HEK293 (cell line): Measurements from ENCODE around the gene ADAM17.
"Not testable (repeated sequence)": the region's sequence is repeated elsewhere in the genome, so short reads cannot be mapped to it uniquely, and the experiment has no call there.

ENCODE experiments used
- CTCF ChIA-PET: fragments of 350-600 bp; formaldehyde crosslinking; extraction: SDS; loops from one replicate; lab custom pipeline; 2021; ENCODE audit warnings: antibody characterized with exemption; lab: Yijun Ruan, JAX
- POLR2A ChIA-PET: fragments of 300-600 bp; formaldehyde crosslinking; extraction: SDS; loops from one replicate; lab custom pipeline; 2020; ENCODE audit warnings: antibody characterized with exemption, inconsistent platforms; lab: Yijun Ruan, JAX
- H3K27ac ChIP-seq: fragments of 200-500 bp; sonication (Bioruptor generic); 2 replicates; pipeline ENCODE4 v1.5.1; 2014; ENCODE audit warnings: low read depth, low read length, control low read depth, inconsistent platforms; ENCODE audit errors: extremely low read depth
- H3K36me3 ChIP-seq, 2 experiments: fragments of 200-500 bp in 1 of 2; sonication (Bioruptor generic) in 1 of 2; 1 replicate in 1 of 2; 2 replicates in 1 of 2; pipeline ENCODE4 v1.5.1; 2014 to 2017; ENCODE audit warnings: inconsistent platforms in 2 of 2, low read length in 2 of 2; ENCODE audit not compliant: control insufficient read depth in 2 of 2, insufficient read depth in 1 of 2
- H3K4me1 ChIP-seq: fragments of 200-500 bp; sonication (Bioruptor generic); 2 replicates; pipeline ENCODE4 v1.5.1; 2014; ENCODE audit warnings: mild to moderate bottlenecking, low read length, inconsistent platforms; ENCODE audit not compliant: control insufficient read depth, insufficient read depth
- H3K4me3 ChIP-seq: 2 replicates; pipeline ENCODE4 v1.5.1; 2011; ENCODE audit warnings: low read depth, mild to moderate bottlenecking, control low read depth, low read length, moderate library complexity
- H3K9me3 ChIP-seq: fragments of 200-500 bp; sonication (Bioruptor generic); 2 replicates; pipeline ENCODE4 v1.5.1; 2014; ENCODE audit warnings: low read depth, low read length, inconsistent platforms; ENCODE audit not compliant: control insufficient read depth, insufficient read depth
- GLIS1 ChIP-seq: fragments of 450-650 bp; formaldehyde crosslinking; IDR thresholded peaks from 2 replicates; pipeline ENCODE4 v1.5.1; 2016; ENCODE audit warnings: missing biosample characterization, missing genetic modification characterization
- MEIS1 ChIP-seq: sonication (generic); formaldehyde crosslinking; IDR thresholded peaks from 2 replicates; pipeline ENCODE4 v1.8.1; 2022; ENCODE audit warnings: missing genetic modification reagents, mild to moderate bottlenecking, borderline replicate concordance
- OSR2 ChIP-seq: fragments of 450-650 bp; formaldehyde crosslinking; IDR thresholded peaks from 2 replicates; pipeline ENCODE4 v1.5.1; 2016; ENCODE audit warnings: missing biosample characterization, missing genetic modification characterization
- SCRT2 ChIP-seq: fragments of 450-650 bp; formaldehyde crosslinking; IDR thresholded peaks from 2 replicates; pipeline ENCODE4 v1.5.1; 2016; ENCODE audit warnings: missing biosample characterization, missing genetic modification characterization
- YY1 ChIP-seq: fragments of 450-650 bp; formaldehyde crosslinking; IDR thresholded peaks from 2 replicates; pipeline ENCODE4 v1.5.1; 2018; ENCODE audit warnings: missing biosample characterization, missing genetic modification characterization
- ZFHX2 ChIP-seq: fragments of 450-650 bp; formaldehyde crosslinking; conservative IDR thresholded peaks from 2 replicates; pipeline ENCODE4 v1.5.1; 2016; ENCODE audit warnings: missing biosample characterization, missing genetic modification characterization
- ZNF16 ChIP-seq: fragments of 450-650 bp; formaldehyde crosslinking; IDR thresholded peaks from 2 replicates; pipeline ENCODE4 v1.5.1; 2016; ENCODE audit warnings: low read depth, missing biosample characterization, missing genetic modification characterization
- ZNF24 ChIP-seq: fragments of 450-650 bp; formaldehyde crosslinking; IDR thresholded peaks from 2 replicates; pipeline ENCODE4 v1.5.1; 2016; ENCODE audit warnings: missing biosample characterization, missing genetic modification characterization
- ZNF266 ChIP-seq: fragments of 450-650 bp; formaldehyde crosslinking; IDR thresholded peaks from 2 replicates; pipeline ENCODE4 v1.5.1; 2016; ENCODE audit warnings: missing biosample characterization, missing genetic modification characterization, low read depth
- ZNF37A ChIP-seq: fragments of 450-650 bp; IDR thresholded peaks from 2 replicates; pipeline ENCODE4 v1.5.1; 2018; ENCODE audit warnings: missing biosample characterization, missing genetic modification characterization
- ZNF433 ChIP-seq: fragments of 450-650 bp; formaldehyde crosslinking; IDR thresholded peaks from 2 replicates; pipeline ENCODE4 v1.5.1; 2016; ENCODE audit warnings: missing biosample characterization, missing genetic modification characterization, low read depth
- ZNF48 ChIP-seq: fragments of 450-650 bp; formaldehyde crosslinking; IDR thresholded peaks from 2 replicates; pipeline ENCODE4 v1.5.1; 2016; ENCODE audit warnings: missing biosample characterization, missing genetic modification characterization
- ZNF610 ChIP-seq: fragments of 450-650 bp; formaldehyde crosslinking; IDR thresholded peaks from 2 replicates; pipeline ENCODE4 v1.5.1; 2016; ENCODE audit warnings: missing biosample characterization, missing genetic modification characterization, borderline replicate concordance
- ZNF664 ChIP-seq: fragments of 450-650 bp; formaldehyde crosslinking; IDR thresholded peaks from 2 replicates; pipeline ENCODE4 v1.5.1; 2016; ENCODE audit warnings: missing biosample characterization, missing genetic modification characterization
- ZNF670 ChIP-seq: fragments of 450-650 bp; formaldehyde crosslinking; IDR thresholded peaks from 2 replicates; pipeline ENCODE4 v1.5.1; 2016; ENCODE audit warnings: missing biosample characterization, missing genetic modification characterization, low read depth
- TF ChIP-seq, protein P1 (sequence below): fragments of 450-650 bp; formaldehyde crosslinking; IDR thresholded peaks from 2 replicates; pipeline ENCODE4 v1.5.1; 2016; ENCODE audit warnings: missing biosample characterization, missing genetic modification characterization
- TF ChIP-seq, protein P2 (sequence below): fragments of 450-650 bp; formaldehyde crosslinking; conservative IDR thresholded peaks from 2 replicates; pipeline ENCODE4 v1.5.1; 2016; ENCODE audit warnings: low read depth, missing biosample characterization, missing genetic modification characterization
- TF ChIP-seq, protein P3 (sequence below): fragments of 450-650 bp; formaldehyde crosslinking; IDR thresholded peaks from 2 replicates; pipeline ENCODE4 v1.5.1; 2016; ENCODE audit warnings: missing biosample characterization, missing genetic modification characterization

ADAM17 gene

DNA sequence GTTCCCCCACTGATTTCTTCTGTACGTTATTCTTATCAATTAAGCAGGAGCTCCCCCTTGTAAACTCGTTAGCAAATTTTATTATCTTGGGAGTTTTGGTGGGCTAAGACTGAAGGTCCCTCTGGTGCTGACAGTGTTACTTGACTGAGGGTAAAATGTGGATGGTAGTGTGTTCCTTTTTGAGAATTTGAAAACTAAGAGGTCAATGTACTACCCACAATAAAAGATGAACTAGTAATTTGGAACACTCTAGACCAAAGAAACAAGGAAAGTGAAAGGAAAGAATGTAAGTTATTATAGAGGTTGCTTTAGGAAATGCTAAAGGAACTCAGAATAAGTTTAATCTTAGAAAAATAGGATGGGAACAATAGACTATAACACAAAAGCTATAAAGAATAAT is 40.1 kb upstream of the ADAM17 start:
- H3K4me3 ChIP-seq, result no peak overlapping the region
- no peak for TF ChIP-seq ZNF664 (tag by site-specific recombination)
- TF ChIP-seq ZNF433 (tag by site-specific recombination), result no peak
- TF ChIP-seq MEIS1 (CRISPR knock-in tag), result no peak
- no peak for TF ChIP-seq ZNF48 (tag by site-specific recombination)
- no peak for TF ChIP-seq ZFHX2 (tag by site-specific recombination)
- no peak for TF ChIP-seq ZNF24 (tag by site-specific recombination)
- TF ChIP-seq, protein P1, sequence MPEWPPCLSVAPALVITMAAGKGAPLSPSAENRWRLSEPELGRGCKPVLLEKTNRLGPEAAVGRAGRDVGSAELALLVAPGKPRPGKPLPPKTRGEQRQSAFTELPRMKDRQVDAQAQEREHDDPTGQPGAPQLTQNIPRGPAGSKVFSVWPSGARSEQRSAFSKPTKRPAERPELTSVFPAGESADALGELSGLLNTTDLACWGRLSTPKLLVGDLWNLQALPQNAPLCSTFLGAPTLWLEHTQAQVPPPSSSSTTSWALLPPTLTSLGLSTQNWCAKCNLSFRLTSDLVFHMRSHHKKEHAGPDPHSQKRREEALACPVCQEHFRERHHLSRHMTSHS, result no peak
- TF ChIP-seq ZNF670 (tag by site-specific recombination), result no peak
- TF ChIP-seq ZNF610 (tag by site-specific recombination), result no peak
- TF ChIP-seq SCRT2 (tag by site-specific recombination), result no peak
- no peak for TF ChIP-seq ZNF16 (tag by site-specific recombination)
- no peak for TF ChIP-seq GLIS1
- TF ChIP-seq ZNF266, result no peak
- peaks cover 5% of the 10 kb centered on the region; the same call in 1 of the 2 replicates for H3K4me1 ChIP-seq
- POLR2A ChIA-PET, result interaction anchor here (0.6 kb wide), 1 partner anchor 119 kb away, joined by 5 read pairs; no protein-coding TSS in a partner anchor
- H3K36me3 ChIP-seq, result peaks cover 11 to 32% of the 10 kb centered on the region in 2 experiments
- CTCF ChIA-PET, result interaction anchor here (0.9 to 1.5 kb wide), 5 partner anchors 9 to 454 kb away, joined by 3 to 7 read pairs (median 3); no protein-coding TSS in a partner anchor
- H3K27ac ChIP-seq, result no peak overlapping the region
- H3K9me3 ChIP-seq, result no peaks in the 10 kb centered on the region

DNA sequence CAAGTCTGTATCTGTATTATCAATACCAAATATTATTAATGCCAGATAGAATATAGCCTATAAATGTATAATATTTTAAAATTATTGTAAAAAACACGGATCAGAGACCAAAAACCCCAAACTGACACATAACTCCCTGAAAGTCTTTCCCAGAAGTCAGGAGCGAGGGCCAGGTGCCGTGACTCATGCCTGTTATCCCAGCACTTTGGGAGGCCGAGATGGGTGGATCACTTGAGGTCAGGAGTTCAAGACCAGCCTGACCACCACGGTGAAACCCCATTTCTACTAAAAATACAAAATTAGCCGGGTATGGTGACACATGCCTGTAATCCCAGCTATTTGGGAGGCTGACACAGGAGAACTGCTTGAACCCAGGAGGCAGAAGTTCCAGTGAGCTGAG is 39.6 kb upstream of the ADAM17 start:
- H3K9me3 ChIP-seq, H3K27ac ChIP-seq, H3K4me3 ChIP-seq, H3K4me1 ChIP-seq: not testable (repeated sequence)
- ChIA-PET POLR2A (interaction anchor here (0.6 to 1.1 kb wide), 3 partner anchors 29 to 119 kb away, joined by 3 to 5 read pairs (median 5); partner anchors contain the start of gene YWHAQ), CTCF (interaction anchor here (0.5 to 1.5 kb wide), 5 partner anchors 8 to 453 kb away, joined by 3 to 7 read pairs (median 3); no protein-coding TSS in a partner anchor)
- H3K36me3 ChIP-seq, result peaks cover 8 to 34% of the 10 kb centered on the region in 2 experiments

DNA sequence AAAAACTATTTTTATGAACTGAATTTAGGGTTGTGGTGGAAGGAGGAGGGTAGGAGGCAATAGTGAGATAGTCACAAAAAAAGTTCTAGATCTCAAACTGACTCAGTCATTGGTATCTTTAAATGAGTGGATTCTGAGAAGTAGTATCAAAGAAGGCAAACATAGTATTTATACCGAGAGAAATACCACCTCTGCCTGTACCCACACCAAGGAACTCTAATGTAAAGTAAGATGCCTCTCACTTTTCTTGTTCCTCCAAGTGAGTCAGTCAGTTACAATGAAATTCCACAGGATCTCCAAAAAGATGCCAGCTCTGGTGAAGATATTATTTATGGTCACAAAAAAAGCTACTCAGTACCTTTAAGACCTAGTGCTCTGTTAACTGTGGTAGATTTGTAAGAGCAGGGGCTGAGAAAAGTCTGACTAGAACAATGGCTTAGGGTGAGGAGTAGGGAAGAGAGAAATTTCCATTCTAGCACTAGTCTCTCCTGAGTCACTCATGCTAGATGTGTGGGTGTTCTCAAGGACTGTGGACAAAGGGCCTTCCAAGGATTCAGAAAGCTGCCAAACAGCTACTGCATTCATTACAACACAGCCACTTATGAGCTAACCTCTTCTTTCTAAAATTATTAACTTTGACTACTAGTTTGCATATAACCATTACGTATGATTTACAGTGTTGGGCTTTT is 38.9 kb upstream of the ADAM17 start:
- CTCF ChIA-PET, result interaction anchor here (1.0 kb wide), 1 partner anchor 452 kb away, joined by 3 read pairs; no protein-coding TSS in a partner anchor
- no peaks in the 10 kb centered on the region for H3K9me3 ChIP-seq

DNA sequence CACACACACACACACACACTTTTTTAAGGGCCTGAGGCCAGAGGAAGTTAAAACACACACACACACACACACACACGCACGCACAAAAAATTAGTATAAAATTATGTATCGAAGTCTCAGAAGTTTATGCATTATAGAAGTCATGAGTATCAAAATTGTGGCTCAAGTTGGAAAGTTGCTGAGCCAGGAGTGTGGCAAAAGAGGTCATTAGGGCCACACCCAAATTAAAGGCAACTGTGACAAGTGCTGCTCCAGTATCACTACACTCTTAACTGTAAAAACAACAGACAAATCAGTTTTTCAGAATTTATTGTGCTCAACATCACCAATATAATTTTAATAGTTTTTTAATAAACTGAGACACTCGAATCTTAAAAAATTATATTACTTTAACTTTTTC is 38.3 kb upstream of the ADAM17 start:
- ChIA-PET POLR2A (no interaction called here), CTCF (no interaction called here)
- H3K4me3 ChIP-seq, result no peak overlapping the region
- H3K4me1 ChIP-seq, result peaks cover 5% of the 10 kb centered on the region; the same call in 1 of the 2 replicates
- H3K9me3 ChIP-seq, result no peaks in the 10 kb centered on the region
- H3K27ac ChIP-seq, result no peak overlapping the region
- H3K36me3 ChIP-seq, result peaks cover 8 to 32% of the 10 kb centered on the region in 2 experiments
- TF ChIP-seq, protein P2, sequence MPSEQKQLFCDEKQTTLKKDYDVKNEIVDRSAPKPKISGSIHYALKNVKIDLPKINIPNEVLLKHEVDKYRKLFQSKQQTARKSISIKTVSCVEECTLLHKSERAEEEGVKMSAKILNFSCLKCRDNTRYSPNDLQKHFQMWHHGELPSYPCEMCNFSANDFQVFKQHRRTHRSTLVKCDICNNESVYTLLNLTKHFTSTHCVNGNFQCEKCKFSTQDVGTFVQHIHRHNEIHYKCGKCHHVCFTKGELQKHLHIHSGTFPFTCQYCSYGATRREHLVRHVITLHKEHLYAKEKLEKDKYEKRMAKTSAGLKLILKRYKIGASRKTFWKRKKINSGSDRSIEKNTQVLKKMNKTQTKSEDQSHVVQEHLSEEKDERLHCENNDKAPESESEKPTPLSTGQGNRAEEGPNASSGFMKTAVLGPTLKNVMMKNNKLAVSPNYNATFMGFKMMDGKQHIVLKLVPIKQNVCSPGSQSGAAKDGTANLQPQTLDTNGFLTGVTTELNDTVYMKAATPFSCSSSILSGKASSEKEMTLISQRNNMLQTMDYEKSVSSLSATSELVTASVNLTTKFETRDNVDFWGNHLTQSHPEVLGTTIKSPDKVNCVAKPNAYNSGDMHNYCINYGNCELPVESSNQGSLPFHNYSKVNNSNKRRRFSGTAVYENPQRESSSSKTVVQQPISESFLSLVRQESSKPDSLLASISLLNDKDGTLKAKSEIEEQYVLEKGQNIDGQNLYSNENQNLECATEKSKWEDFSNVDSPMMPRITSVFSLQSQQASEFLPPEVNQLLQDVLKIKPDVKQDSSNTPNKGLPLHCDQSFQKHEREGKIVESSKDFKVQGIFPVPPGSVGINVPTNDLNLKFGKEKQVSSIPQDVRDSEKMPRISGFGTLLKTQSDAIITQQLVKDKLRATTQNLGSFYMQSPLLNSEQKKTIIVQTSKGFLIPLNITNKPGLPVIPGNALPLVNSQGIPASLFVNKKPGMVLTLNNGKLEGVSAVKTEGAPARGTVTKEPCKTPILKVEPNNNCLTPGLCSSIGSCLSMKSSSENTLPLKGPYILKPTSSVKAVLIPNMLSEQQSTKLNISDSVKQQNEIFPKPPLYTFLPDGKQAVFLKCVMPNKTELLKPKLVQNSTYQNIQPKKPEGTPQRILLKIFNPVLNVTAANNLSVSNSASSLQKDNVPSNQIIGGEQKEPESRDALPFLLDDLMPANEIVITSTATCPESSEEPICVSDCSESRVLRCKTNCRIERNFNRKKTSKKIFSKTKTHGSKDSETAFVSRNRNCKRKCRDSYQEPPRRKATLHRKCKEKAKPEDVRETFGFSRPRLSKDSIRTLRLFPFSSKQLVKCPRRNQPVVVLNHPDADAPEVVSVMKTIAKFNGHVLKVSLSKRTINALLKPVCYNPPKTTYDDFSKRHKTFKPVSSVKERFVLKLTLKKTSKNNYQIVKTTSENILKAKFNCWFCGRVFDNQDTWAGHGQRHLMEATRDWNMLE, result no peak
- no peak for TF ChIP-seq ZNF37A (tag by site-specific recombination)

More for the DNA sequence above, 38.9 kb upstream of the ADAM17 start:
- H3K27ac ChIP-seq, result no peak overlapping the region
- peaks cover 5 to 34% of the 10 kb centered on the region in 2 experiments for H3K36me3 ChIP-seq
- POLR2A ChIA-PET, result interaction anchor here (1.1 kb wide), 2 partner anchors 29 to 36 kb away, joined by 3 to 5 read pairs; partner anchors contain the start of gene YWHAQ
- no peak for TF ChIP-seq YY1 (tag by site-specific recombination)
- TF ChIP-seq ZFHX2 (tag by site-specific recombination), result peak; percentile 39
- TF ChIP-seq OSR2 (tag by site-specific recombination), result 0 out of 2 replicates have a peak, but pooled peaks have one; percentile 11
- TF ChIP-seq, protein P3, sequence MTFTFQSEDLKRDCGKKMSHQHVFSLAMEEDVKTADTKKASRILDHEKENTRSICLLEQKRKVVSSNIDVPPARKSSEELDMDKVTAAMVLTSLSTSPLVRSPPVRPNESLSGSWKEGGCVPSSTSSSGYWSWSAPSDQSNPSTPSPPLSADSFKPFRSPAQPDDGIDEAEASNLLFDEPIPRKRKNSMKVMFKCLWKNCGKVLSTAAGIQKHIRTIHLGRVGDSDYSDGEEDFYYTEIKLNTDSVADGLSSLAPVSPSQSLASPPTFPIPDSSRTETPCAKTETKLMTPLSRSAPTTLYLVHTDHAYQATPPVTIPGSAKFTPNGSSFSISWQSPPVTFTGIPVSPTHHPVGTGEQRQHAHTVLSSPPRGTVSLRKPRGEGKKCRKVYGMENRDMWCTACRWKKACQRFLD, result no peak
- H3K4me3 ChIP-seq, result no peak overlapping the region
- peaks cover 5% of the 10 kb centered on the region; the same call in 1 of the 2 replicates for H3K4me1 ChIP-seq
